Stomach (tissue), 9 donors: Measurements from ENCODE around the gene CENPU. TPM values are rescaled to one million over a fixed set of nuclear protein-coding genes. Genes with fewer than 3 reads are reported as not detected.

ENCODE experiments used
- DNase-seq, 2 donors: peaks; one replicate each; pipeline versions ENCODE4 v3.0.0 to v3.0.0-alpha.2; 2013 to 2019
- H3K27ac ChIP-seq, 5 donors: fragments of 200-600 bp in 4 of 5; sonication (generic) in 4 of 5; one replicate each; pipeline ENCODE4 v1.5.1; 2013 to 2019; ENCODE audit warnings: mild to moderate bottlenecking in 1 of 5, moderate library complexity in 1 of 5
- H3K27me3 ChIP-seq, 3 donors: fragments of 200-600 bp; sonication (generic); one replicate each; pipeline ENCODE4 v1.5.1; 2017 to 2019; ENCODE audit warnings: mixed run types in 1 of 3
- H3K36me3 ChIP-seq, 4 donors: fragments of 200-600 bp; sonication (generic); 1 replicate in 3 of 4; 2 replicates in 1 of 4; pipeline ENCODE4 v1.5.1; 2016 to 2019
- H3K4me1 ChIP-seq, 4 donors: fragments of 200-600 bp; sonication (generic); one replicate each; pipeline ENCODE4 v1.5.1; 2016 to 2019
- H3K4me3 ChIP-seq, 4 donors: fragments of 200-600 bp; sonication (generic) in 3 of 4; one replicate each; pipeline ENCODE4 v1.5.1; 2016 to 2019; ENCODE audit warnings: mild to moderate bottlenecking in 1 of 4
- H3K9me3 ChIP-seq, 4 donors: fragments of 200-600 bp; sonication (generic); one replicate each; pipeline ENCODE4 v1.5.1; 2016 to 2019
- CTCF ChIP-seq, 7 experiments: fragments of 450-650 bp in 4 of 7; fragments of 200-600 bp in 3 of 7; sonication (generic) in 3 of 7; IDR thresholded peaks; one replicate each; pipeline ENCODE4 v1.5.1; 2016 to 2019; ENCODE audit warnings: antibody characterized with exemption in 7 of 7, control low read depth in 2 of 7, mild to moderate bottlenecking in 1 of 7
- EP300 ChIP-seq: sonication (generic); formaldehyde crosslinking; IDR thresholded peaks from one replicate; pipeline ENCODE4 v1.6.1; 2017; ENCODE audit warnings: antibody characterized with exemption
- POLR2A ChIP-seq, 4 donors: fragments of 450-650 bp; IDR thresholded peaks; one replicate each; pipeline ENCODE4 v1.6.1; 2016; ENCODE audit warnings: antibody characterized with exemption in 4 of 4, control low read depth in 2 of 4, mild to moderate bottlenecking in 1 of 4, moderate library complexity in 1 of 4
- POLR2AphosphoS5 ChIP-seq, 3 donors: sonication (generic); formaldehyde crosslinking; IDR thresholded peaks; one replicate each; pipeline ENCODE4 v1.6.1; 2016; ENCODE audit warnings: antibody characterized with exemption in 3 of 3
- WGBS, 5 donors: extraction: QIAGEN DNeasy Blood & Tissue Kit in 3 of 5; methylation state at CpG; one replicate each; pipeline versions ENCODE4 v1.1.5 to v1.1.7; 2013 to 2018; 5-methylcytosine and 5-hydroxymethylcytosine counted together
- intact Hi-C: fragments of 100-400 bp; cut with DNase I; formaldehyde crosslinking; loops from one replicate; pipeline ENCODE4 v1.15.1; 2023; ENCODE audit warnings: low total_unique reads
- polyA plus RNA-seq, 3 donors: library from polyadenylated mRNA; stranded (reverse); fragments of 200-250 nt; gene quantifications; one replicate each; pipeline ENCODE4 v1.2.3, GENCODE V29; 2013
- total RNA-seq, 5 donors: library from RNA; depleted of rRNA; stranded (reverse); fragments of >200 nt; gene quantifications; one replicate each; pipeline versions ENCODE4 v1.1.0 to v1.2.3, GENCODE V29; 2014 to 2016
- donor health status: healthy with polysubstance abuse.
- donor health status: Bipolar disorder and iron deficiency.
- donor health status: healthy.

Gene CENPU
- total and polyA plus RNA-seq, 8 donors = 4.1 to 17.8 (median 6.7) TPM

DNA sequence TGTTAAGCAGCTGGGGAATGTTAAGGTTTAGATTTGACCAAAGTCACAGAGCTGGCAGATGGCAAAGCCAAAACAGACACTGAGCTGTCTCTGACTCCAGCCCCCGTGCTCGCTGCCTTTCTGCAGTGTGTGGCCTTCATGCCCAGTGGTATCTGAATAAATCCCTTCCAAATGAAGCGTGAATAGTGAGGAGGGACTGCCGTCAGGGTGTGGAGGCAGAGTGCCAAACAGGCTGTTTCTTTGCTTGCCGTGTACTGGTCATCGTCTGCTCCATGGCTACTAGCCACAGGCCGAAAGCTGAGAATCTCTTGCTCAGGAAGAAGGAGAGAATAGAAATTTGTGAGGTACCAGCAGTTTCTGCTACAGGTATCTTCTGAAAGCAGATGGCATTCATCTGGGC lies 64.6 kb downstream of the CENPU start:
- TF ChIP-seq EP300 = no peak
- no peak for TF ChIP-seq POLR2AphosphoS5 (IDR thresholded peaks at IDR 0.05)
- TF ChIP-seq POLR2A (IDR thresholded peaks at IDR 0.05) = no peak
- no peak for TF ChIP-seq CTCF (IDR thresholded peaks at IDR 0.05)
- no peak overlapping the region for H3K4me3 ChIP-seq
- WGBS, 5 donors = 58 to 81% (median 63%) methylated on average over 7 of the region's 7 CpGs
- H3K36me3 ChIP-seq = peaks cover 12 to 85% (median 54%) of the 10 kb centered on the region in 4 donors
- intact Hi-C loops = no loop called here
- peak overlapping the region in 2 of 5 donors; percentile 15 to 56 for H3K27ac ChIP-seq
- no peaks in the 10 kb centered on the region for H3K9me3 ChIP-seq
- no peaks in the 10 kb centered on the region for H3K27me3 ChIP-seq
- H3K4me1 ChIP-seq = peaks cover 3 to 31% (median 17%) of the 10 kb centered on the region in 4 donors
- DNase-seq = no peak

GRCh38 chr4:184668511-184669114 lies 65.3 kb downstream of the CENPU start:
- H3K27me3 ChIP-seq = no peaks in the 10 kb centered on the region
- H3K36me3 ChIP-seq = peaks cover 12 to 79% (median 49%) of the 10 kb centered on the region in 4 donors
- intact Hi-C loops = no loop called here
- TF ChIP-seq CTCF (IDR thresholded peaks at IDR 0.05) = no peak
- no peak for TF ChIP-seq POLR2AphosphoS5 (IDR thresholded peaks at IDR 0.05)
- TF ChIP-seq EP300 = no peak
- TF ChIP-seq POLR2A (IDR thresholded peaks at IDR 0.05) = no peak
- no peak overlapping the region for H3K4me3 ChIP-seq
- 82 to 89% (median 83%) methylated on average over 9 of the region's 9 CpGs for WGBS, 5 donors
- peak overlapping the region in 4 of 5 donors; percentile 42 to 75 (median 60) for H3K27ac ChIP-seq
- H3K9me3 ChIP-seq = no peaks in the 10 kb centered on the region
- DNase-seq = peak in 1 of 2 donors; percentile 40
- peaks cover 3 to 31% (median 17%) of the 10 kb centered on the region in 4 donors for H3K4me1 ChIP-seq

DNA sequence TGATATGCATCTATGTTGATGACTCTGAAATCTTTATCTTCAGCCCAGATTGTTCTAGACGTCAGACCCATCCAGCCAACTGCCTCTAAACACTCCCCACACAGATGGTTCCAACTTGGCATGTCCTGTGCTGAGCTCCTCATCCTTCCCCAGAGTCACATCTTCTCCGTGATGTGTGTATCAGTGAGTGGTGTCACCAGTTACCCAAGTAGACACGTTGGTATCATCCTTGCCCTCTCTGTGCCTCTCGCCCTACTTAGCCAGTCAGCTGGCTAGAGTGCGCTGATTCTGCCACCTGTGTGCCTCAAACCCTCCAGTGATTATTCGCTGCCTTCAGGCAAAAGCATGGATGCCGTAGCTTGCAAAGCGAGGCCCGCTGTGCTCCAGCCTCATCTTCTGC lies 65.8 kb downstream of the CENPU start:
- peak overlapping the region in 4 of 5 donors; percentile 42 to 75 (median 60) for H3K27ac ChIP-seq
- H3K4me3 ChIP-seq = no peak overlapping the region
- no peaks in the 10 kb centered on the region for H3K9me3 ChIP-seq
- H3K27me3 ChIP-seq = no peaks in the 10 kb centered on the region
- intact Hi-C loops = no loop called here
- TF ChIP-seq CTCF (IDR thresholded peaks at IDR 0.05) (no peak), EP300 (no peak), POLR2AphosphoS5 (IDR thresholded peaks at IDR 0.05) (no peak), POLR2A (IDR thresholded peaks at IDR 0.05) (no peak)
- 90 to 96% (median 93%) methylated on average over 9 of the region's 9 CpGs for WGBS, 5 donors
- H3K36me3 ChIP-seq = peaks cover 12 to 74% (median 46%) of the 10 kb centered on the region in 4 donors
- no peak for DNase-seq
- H3K4me1 ChIP-seq = peaks cover 3 to 31% (median 17%) of the 10 kb centered on the region in 4 donors

GRCh38 chr4:184666670-184667069 lies 67.2 kb downstream of the CENPU start:
- H3K9me3 ChIP-seq = no peaks in the 10 kb centered on the region
- peak; percentile 40 to 48 for DNase-seq
- TF ChIP-seq EP300 = no peak
- TF ChIP-seq CTCF (IDR thresholded peaks at IDR 0.05) = no peak
- peak in 2 of 3 donors; percentile 36 to 58 for TF ChIP-seq POLR2AphosphoS5 (IDR thresholded peaks at IDR 0.05)
- no peak for TF ChIP-seq POLR2A (IDR thresholded peaks at IDR 0.05)
- H3K27ac ChIP-seq = peak overlapping the region; percentile 72 to 90 (median 75)
- 28 to 58% (median 37%) methylated on average over 6 of the region's 6 CpGs for WGBS, 5 donors
- peaks cover 7 to 62% (median 33%) of the 10 kb centered on the region in 4 donors for H3K36me3 ChIP-seq
- H3K4me1 ChIP-seq = peaks cover 3 to 31% (median 17%) of the 10 kb centered on the region in 4 donors
- H3K4me3 ChIP-seq = no peak overlapping the region
- H3K27me3 ChIP-seq = no peaks in the 10 kb centered on the region
- intact Hi-C loops = no loop called here
